Adipocyte (in vitro differentiated cells): ENCODE results near the gene ADPRH.
"Not testable (repeated sequence)": the region's sequence is repeated elsewhere in the genome, so short reads cannot be mapped to it uniquely, and the experiment has no call there.

Experiments
- DNase-seq: peaks from one replicate; pipeline ENCODE4 v3.0.0-alpha.2; 2015; ENCODE audit warnings: low read depth
- H3K27me3 ChIP-seq: replicated peaks from 2 replicates; pipeline ENCODE4 v1.7.0; 2013; ENCODE audit warnings: mild to moderate bottlenecking, low read length, moderate library complexity; ENCODE audit not compliant: control insufficient read depth, insufficient read depth
- H3K36me3 ChIP-seq: 2 replicates; pipeline ENCODE4 v1.7.0; 2013; ENCODE audit warnings: low read length, mild to moderate bottlenecking, moderate library complexity; ENCODE audit not compliant: control insufficient read depth, insufficient read depth, severe bottlenecking
- H3K4me1 ChIP-seq: 2 replicates; pipeline ENCODE4 v1.7.0; 2013; ENCODE audit warnings: mild to moderate bottlenecking, low read length, moderate library complexity; ENCODE audit not compliant: control insufficient read depth, insufficient read depth
- H3K4me3 ChIP-seq: 2 replicates; pipeline ENCODE4 v1.7.0; 2013; ENCODE audit warnings: mild to moderate bottlenecking, low read length, moderate library complexity
- H3K9ac ChIP-seq: 2 replicates; pipeline ENCODE4 v1.7.0; 2013; ENCODE audit warnings: mild to moderate bottlenecking, low read length, moderate library complexity
- H3K9me3 ChIP-seq: 2 replicates; pipeline ENCODE4 v1.7.0; 2013; ENCODE audit warnings: mild to moderate bottlenecking, low read length, moderate library complexity; ENCODE audit not compliant: control insufficient read depth

The ADPRH gene

DNA sequence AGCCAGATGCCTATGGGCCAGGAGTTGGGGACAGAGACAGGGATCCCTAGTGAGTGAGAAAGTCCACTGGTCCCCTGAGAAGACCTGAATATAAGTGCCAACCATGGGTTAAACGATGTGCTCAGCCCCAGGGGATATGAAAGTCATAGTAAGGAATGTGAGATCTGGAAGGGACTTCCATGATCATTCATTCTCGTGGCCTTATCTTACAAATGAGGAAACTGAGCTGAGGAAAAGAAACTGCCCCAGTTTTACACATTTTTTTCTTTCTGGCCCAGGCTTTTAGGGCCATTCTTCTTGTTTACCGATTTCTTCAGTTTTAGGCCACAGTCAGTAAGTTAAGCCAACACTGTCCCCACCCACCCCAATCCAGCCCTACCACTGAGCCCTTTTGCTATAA is 31.0 kb upstream of the ADPRH start:
- Histone ChIP-seq H3K36me3 (no peaks in the 10 kb centered on the region), H3K4me3 (no peak overlapping the region), H3K27me3 (no peaks in the 10 kb centered on the region), H3K9ac (no peak overlapping the region), H3K4me1 (no peaks in the 10 kb centered on the region), H3K9me3 (peaks cover 2% of the 10 kb centered on the region)
- DNase-seq, result no peak

DNA sequence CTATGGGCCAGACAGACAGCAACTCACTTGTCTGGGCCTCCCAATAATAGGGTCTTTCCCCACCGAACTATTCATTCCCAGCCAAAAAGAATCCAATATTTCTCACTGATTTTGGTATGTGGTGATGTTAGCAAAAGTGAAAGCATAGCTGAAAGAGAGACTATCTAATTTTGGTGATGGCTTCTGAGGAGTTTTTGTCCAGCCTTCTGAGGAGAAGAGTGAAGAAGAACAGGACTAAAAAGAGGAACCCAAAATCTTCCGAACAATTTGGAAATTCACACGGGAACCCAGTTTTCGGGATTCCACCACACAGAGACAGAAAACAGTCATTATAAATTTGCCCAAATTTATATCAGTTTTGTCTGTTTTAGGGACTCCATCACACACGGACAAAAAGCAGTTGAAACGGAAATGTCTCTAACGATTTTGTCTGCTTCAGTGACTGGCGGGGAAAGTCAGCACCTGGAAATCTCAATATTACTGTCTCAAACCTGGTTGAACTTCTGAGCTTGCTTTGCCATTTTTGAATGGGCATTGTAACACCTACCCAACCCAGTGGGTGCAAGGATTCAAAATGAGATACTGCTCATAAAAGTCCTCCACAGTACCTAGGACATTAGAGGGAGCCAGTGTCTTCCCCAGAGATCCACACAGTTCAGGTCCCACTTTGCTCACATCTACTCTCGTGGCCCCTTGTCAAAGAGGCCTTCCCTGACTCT is 28.9 kb upstream of the ADPRH start:
- Histone ChIP-seq H3K36me3 (no peaks in the 10 kb centered on the region), H3K9me3 (no peaks in the 10 kb centered on the region), H3K9ac (no peak overlapping the region), H3K4me1 (no peaks in the 10 kb centered on the region), H3K27me3 (no peaks in the 10 kb centered on the region), H3K4me3 (no peak overlapping the region)
- DNase-seq, result no peak

DNA sequence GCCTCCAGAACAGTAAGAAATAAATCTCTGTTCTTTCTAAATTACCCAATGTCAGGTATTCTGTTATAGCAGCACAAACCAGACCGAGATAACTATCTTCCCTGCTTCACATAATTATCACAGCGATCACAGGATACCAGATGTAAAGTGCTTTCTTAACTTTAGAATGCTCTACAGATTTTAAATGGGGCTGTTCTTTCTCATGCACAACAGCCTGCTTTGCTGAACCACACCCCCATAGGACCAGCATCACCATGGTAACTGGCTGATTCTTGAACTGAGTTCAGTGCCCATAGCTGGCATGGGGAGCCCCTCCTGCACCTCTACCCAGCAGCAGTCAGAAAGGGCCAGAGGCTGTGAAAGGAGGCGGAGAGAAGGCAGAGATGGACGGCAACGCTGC is 27.7 kb upstream of the ADPRH start:
- Histone ChIP-seq H3K4me1 (no peaks in the 10 kb centered on the region), H3K9ac (no peak overlapping the region), H3K4me3 (no peak overlapping the region), H3K36me3 (no peaks in the 10 kb centered on the region), H3K27me3 (no peaks in the 10 kb centered on the region), H3K9me3 (no peaks in the 10 kb centered on the region)
- no peak for DNase-seq

DNA sequence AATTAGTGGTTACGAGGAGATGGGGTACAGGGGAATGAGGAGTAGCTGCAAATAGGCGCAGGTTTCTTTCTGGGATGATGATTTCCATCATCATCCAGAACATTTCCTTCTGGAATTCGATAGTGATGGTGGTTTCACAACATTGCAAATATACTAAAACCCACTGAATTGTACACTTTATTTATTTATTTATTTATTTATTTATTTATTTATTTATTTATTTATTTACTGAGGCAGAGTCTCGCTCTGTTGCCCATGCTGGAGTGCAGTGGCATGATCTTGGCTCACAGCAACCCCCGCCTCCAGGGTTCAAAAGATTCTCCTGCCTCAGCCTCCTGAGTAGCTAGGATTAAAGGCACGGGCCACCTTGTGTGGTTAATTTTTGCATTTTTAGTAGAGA is 26.4 kb upstream of the ADPRH start:
- H3K9ac ChIP-seq, H3K9me3 ChIP-seq, DNase-seq, H3K36me3 ChIP-seq, H3K4me3 ChIP-seq, H3K4me1 ChIP-seq, H3K27me3 ChIP-seq: not testable (repeated sequence)

DNA sequence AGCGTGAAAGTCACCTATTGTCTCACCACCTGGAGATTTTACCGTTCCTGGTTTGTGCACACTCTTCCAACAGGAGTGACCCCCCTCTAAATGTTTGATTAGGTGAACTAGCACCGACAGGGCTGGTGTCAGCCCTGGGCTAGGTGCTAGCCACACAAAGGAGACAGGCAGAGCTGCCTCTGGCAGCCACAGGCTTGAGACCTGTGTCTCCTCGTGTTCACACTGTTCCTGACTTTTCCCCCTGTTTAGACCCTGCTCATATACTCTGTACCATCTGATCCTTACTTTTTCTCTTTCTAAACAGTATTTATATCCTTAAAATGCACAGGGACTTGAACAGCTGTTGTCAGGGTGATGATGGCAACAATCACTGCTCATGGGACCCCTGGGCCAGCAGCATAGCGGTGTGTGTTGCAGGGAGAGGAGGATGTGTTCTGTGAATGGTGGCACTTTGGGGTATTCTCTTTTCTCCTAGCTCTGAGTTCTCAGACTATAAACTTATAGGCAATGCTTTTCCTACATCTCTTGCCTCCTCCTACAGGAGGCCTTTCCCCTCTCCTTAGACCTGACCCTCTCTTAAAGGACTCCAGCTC is 25.4 kb upstream of the ADPRH start:
- Histone ChIP-seq H3K36me3 (no peaks in the 10 kb centered on the region), H3K9ac (no peak overlapping the region), H3K9me3 (no peaks in the 10 kb centered on the region), H3K4me1 (no peaks in the 10 kb centered on the region), H3K4me3 (no peak overlapping the region), H3K27me3 (no peaks in the 10 kb centered on the region)
- DNase-seq, result no peak

DNA sequence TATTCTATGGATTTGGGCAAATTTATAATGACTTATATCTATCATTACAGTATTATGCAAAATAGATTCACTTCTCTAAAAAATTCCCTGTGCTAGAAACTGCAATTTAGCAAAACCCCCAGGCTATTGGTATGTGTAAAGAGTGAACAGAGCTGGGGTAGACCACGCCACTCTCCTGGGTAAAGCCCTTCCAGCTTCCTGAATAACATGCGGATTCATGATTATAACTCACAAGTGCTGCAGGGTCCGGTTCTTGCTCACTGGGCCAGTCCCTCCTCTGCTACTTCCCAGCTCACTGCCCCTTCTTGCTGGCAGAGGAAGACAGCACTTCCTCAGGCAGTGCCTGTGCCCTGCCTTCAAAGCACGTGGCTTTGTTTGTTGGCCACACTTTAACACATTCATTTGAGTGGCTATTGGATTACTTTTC is 24.0 kb upstream of the ADPRH start:
- DNase-seq, result no peak
- H3K4me3 ChIP-seq, result no peak overlapping the region
- no peak overlapping the region for H3K9ac ChIP-seq
- no peaks in the 10 kb centered on the region for H3K36me3 ChIP-seq
- no peaks in the 10 kb centered on the region for H3K4me1 ChIP-seq
- no peaks in the 10 kb centered on the region for H3K9me3 ChIP-seq
- no peaks in the 10 kb centered on the region for H3K27me3 ChIP-seq

DNA sequence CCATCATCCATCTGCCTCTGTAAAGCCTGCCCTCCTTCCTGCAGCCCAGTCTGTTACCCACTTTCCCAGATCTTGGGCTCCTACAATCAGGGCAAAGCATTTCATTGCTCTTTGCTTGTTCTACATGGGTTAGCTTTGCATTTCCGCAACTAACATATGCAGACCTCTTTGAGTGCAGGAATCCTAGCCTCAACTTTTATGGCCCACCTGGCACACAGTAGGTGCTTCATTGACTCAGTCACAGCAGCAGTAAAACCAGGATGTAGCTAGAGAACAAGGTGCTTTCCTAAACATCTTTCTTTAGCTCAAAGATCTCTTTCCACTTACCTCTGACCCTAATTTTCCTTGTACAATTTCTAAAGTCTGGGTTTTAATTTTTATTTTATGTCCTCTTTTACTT is 23.4 kb upstream of the ADPRH start:
- Histone ChIP-seq H3K4me1 (no peaks in the 10 kb centered on the region), H3K9me3 (no peaks in the 10 kb centered on the region), H3K4me3 (no peak overlapping the region), H3K36me3 (no peaks in the 10 kb centered on the region), H3K9ac (no peak overlapping the region), H3K27me3 (no peaks in the 10 kb centered on the region)
- DNase-seq, result no peak

DNA sequence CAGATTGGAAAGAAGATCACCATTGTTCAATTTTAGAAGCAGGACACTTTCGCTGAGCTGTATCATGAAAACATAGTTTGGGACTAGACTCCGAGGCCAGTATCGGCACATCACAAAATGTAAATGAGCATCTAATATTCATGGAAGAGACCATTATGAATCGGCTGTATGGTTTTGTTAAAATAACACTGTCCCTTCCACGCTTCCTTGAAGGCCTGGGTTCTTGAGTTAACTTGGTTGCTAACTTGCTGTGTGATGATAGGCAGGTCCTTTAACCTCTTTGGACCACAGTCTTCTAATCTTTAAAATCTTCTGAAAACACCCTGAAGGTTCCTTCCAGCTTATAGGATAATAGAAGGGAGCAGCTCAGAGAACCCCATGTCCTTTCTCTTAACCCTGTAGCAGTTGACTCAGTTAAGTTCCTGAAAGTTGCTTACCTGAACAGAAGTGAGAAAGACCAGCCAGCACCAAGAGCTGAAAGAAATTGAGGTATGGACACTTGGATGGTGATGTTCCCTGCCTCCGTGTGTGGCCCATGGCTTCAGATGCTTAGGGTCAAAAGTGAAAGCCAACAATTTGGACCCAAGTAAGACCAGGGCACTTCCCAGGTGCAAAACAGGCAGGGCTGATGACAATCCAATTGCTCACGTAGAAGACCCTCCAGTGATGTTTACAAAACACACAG is 22.0 kb upstream of the ADPRH start:
- H3K4me3 ChIP-seq, result no peak overlapping the region
- no peaks in the 10 kb centered on the region for H3K4me1 ChIP-seq
- DNase-seq, result no peak
- H3K36me3 ChIP-seq, result no peaks in the 10 kb centered on the region
- H3K9me3 ChIP-seq, result no peaks in the 10 kb centered on the region
- H3K27me3 ChIP-seq, result no peaks in the 10 kb centered on the region
- H3K9ac ChIP-seq, result no peak overlapping the region

DNA sequence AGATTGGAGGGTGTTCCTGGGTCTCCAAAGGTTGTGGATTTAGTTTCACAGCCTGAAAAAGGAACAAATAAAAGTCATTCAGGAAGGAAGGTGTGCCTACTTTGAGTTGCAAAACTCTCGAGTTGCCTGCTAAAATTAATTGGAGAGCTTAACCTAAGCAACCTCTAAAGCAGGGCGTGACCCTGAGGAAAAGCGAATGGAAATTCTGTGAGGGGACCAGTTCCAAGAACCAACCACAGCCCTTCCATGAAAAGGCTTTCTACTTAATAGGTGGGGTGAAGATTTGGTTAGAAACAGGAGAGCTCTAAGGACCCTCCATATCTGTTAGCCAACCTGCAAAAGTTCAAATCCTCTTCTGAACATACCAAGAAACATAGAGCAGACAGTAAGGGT is 21.4 kb upstream of the ADPRH start:
- Histone ChIP-seq H3K4me3 (no peak overlapping the region), H3K36me3 (no peaks in the 10 kb centered on the region), H3K9ac (no peak overlapping the region), H3K27me3 (no peaks in the 10 kb centered on the region), H3K9me3 (no peaks in the 10 kb centered on the region), H3K4me1 (no peaks in the 10 kb centered on the region)
- DNase-seq, result no peak

DNA sequence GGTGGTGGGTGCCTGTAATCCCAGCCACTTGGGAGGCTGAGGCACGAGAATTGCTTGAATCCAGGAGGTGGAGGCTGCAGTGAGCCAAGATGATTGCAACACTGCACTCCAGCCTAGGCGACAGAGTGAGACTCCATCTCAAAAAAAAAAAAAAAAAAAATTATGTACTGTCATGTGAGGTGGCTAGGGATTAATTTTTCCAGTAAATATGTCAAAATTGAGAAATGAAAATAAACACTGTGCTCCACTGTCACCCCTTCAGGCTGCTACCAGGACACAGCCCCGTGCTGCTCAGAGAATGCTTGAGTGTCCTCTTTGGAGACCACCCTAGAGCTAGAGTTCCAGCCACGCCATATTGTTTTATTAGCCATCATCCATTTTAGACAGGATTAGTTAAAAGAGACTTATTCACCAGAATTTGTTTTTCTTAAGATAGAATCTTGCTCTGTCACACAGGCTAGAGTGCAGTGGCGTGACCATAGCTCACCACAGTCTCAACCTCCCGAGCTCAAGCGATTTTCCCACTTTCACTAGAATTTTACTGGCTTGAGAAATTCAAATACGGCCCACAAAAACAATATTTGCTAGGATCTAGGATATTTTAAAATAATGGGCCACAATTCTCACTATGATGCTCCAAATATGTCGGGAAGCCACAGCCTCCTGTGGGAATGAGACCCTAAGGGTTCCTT is 20.5 kb upstream of the ADPRH start:
- no peak overlapping the region for H3K9ac ChIP-seq
- no peaks in the 10 kb centered on the region for H3K36me3 ChIP-seq
- H3K4me3 ChIP-seq, result no peak overlapping the region
- no peaks in the 10 kb centered on the region for H3K27me3 ChIP-seq
- DNase-seq, result no peak
- no peaks in the 10 kb centered on the region for H3K9me3 ChIP-seq
- no peaks in the 10 kb centered on the region for H3K4me1 ChIP-seq

DNA sequence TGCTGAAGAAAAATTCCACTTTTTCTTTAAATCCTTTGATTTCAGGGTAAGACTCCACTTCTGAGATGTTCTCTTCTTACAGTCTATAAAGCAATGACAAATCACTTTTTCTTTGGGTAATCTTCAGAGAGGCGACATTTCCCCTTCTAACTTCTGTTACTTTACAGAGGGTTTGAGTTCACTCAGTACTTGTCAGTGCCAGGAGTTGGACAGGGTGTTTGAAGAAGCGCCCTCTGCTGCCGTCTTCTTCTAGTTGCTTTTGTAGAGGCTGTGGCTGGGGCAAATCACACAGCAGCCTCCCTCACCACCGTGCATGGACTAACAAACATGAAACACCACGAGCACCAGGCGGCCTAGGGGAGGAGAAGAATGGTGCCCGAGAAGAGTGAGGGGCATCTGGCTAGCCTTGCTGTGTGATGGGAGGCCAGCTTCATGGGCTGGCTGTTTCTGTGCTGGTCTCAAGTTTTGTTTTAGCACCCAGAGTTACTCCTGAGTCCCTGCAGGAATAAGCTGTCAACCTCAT is 19.8 kb upstream of the ADPRH start, which contains the start of gene CD80:
TSS of gene CD80 (minus strand) at position 174 of the 523 bp plus-strand sequence. CDS start 1,886 bp downstream, outside the sequence.
- Histone ChIP-seq H3K4me1 (no peaks in the 10 kb centered on the region), H3K27me3 (no peaks in the 10 kb centered on the region), H3K36me3 (no peaks in the 10 kb centered on the region), H3K9me3 (no peaks in the 10 kb centered on the region), H3K9ac (no peak within 1 kb of the TSS), H3K4me3 (no peak within 1 kb of the TSS)
- DNase-seq, result peak; percentile 24
